Measurements from ENCODE around the gene XG.
"Not testable (repeated sequence)": the region's sequence is repeated elsewhere in the genome, so short reads cannot be mapped to it uniquely, and the experiment has no call there.

The XG gene

DNA sequence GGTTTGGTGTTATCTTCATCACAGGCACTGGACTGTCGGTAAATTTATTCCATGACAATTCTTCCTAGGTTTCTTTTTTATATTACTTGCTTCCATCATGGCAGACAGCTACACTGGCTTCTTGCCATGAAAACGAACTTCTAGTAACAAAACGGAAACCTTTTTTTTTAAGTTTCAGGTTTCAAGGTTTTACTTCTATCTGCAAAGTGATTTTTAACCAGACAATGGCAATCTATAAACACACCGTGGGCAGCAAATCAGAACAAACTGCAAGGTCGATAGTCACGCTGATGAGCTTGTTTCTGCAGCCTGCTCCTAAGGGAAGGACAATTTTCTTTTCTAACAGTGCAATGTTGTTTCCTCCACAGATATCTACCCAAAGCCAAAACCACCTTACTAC lies 29.9 kb downstream of the XG start:
- DNase-seq: no peak

- no peak for DNase-seq
Observed at GRCh38 chrX:2782171-2782570, 30.3 kb downstream of the XG start.

- no peak for DNase-seq
Observed at GRCh38 chrX:2782778-2783177, 30.9 kb downstream of the XG start.

- no peak for DNase-seq
Observed at GRCh38 chrX:2784026-2784425, 32.2 kb downstream of the XG start.

DNA sequence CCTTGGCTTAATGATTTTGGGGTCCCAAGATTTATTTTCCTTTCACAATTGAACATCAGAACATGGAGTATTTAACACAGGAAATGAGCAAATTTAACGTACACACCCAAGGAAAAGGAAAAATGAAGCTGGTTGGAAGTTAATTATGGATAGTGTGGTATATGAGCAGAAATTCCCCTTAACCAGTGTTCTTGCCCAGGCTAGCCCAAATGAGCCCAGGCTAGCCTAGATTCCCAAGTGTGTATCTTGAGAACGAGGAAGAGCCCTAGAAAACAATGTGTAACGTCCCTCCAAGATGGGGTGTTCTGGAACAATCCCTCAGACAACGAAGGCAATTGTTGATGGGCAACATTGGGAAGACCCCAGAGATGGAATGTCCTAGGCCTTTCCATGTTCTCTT lies 33.7 kb downstream of the XG start:
- no peak for DNase-seq

DNA sequence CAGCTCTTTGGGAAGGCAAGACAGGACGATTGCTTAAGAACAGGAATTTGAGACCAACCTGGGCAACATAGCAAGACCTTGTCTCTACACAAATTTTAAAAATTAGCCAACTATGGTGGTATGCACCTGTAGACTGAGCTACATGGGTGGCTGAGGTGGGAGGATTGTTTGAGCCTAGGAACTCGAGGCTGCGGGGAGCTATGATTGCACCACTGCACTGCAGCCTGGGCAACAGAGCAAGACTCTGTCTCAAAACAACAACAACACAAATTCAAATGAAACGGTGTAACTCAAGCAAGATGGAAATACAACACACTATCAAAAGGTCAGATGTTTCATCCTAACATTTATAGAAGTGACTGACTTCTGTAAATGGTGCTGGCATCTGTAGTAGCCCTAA lies 37.1 kb downstream of the XG start:
- DNase-seq: no peak

DNA sequence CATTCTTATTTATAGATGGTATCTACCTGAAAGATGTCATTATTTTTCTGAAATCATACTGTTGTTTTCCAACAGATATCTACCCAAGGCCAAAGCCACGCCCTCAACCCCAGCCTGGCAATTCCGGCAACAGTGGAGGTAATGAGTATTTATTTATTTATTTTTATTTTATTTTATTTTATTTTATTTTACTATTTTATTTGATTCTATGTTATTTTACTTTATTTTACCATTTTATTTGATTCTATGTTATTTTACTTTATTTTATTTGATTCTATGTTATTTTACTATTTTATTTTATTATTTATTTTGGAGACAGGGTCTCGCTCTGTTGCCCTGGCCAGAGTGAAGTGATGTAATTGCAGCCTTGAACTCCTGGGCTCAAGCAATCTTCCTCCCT lies 37.7 kb downstream of the XG start:
- no peak for DNase-seq

DNA sequence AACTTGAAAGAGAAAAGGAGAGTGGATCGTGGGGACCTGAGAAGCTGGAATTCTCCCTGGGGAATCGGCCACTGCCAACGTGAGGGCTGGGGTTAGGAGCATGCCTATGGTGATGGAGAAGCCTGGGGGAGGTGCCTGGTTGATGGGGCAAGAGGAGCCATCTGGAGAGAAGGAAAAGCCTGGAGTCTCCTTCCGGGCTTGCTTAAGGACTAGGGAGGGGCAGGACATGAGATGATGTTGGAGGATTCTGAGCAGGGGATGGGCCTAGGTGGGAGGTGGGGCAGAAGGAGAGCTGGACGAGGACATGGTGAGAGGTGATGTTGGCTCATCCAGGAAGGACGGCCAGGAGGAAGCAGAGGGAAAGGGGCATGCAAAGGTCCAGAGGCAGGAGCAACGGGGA lies 41.9 kb downstream of the XG start:
- DNase-seq: no peak

- no peak for DNase-seq
Observed at GRCh38 chrX:2794336-2794735, 42.5 kb downstream of the XG start.

DNA sequence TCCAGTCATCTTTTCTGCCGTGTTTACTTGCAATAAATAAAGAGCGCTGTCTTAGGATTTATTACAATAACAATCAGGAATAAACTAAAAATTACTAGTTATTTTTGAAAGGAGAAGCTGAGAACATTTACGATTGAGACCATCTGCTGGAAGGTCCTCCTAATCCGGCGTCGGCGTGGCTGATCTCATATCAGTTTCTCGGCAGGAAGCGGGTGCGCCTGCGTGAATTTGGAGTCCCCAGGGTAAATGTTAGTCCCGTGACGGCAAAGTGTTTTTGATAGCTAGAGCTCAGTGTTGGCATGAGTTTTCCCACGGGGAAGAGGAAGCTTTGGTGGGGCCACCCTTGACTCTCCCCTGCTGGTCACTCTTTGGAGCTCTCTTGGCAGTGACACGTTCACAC lies 45.0 kb downstream of the XG start:
- not testable (repeated sequence) for DNase-seq

DNA sequence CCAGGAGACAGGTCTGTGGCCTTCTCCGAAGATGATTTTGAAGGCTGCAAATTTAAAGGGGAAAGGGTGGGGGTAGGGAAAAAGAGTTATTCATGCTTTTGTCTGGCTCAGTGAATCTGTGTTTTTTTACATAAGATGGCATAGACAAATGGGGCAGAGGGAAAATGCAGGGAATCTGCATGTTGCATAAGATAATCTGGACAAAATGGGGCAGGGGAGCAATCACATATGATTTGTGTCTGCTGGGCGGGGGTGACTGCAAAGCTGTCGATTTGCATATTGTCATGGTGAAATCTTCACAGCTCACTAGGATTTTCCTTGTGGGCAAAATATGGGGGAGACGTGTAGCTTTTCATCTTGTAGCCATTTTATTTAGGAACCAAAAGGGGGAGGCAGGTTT lies 47.5 kb downstream of the XG start:
- no peak for DNase-seq

- DNase-seq: not testable (repeated sequence)
Observed at GRCh38 chrX:2799980-2800379, 48.1 kb downstream of the XG start.

- no peak for DNase-seq
Observed at GRCh38 chrX:2801223-2801622, 49.4 kb downstream of the XG start.

DNA sequence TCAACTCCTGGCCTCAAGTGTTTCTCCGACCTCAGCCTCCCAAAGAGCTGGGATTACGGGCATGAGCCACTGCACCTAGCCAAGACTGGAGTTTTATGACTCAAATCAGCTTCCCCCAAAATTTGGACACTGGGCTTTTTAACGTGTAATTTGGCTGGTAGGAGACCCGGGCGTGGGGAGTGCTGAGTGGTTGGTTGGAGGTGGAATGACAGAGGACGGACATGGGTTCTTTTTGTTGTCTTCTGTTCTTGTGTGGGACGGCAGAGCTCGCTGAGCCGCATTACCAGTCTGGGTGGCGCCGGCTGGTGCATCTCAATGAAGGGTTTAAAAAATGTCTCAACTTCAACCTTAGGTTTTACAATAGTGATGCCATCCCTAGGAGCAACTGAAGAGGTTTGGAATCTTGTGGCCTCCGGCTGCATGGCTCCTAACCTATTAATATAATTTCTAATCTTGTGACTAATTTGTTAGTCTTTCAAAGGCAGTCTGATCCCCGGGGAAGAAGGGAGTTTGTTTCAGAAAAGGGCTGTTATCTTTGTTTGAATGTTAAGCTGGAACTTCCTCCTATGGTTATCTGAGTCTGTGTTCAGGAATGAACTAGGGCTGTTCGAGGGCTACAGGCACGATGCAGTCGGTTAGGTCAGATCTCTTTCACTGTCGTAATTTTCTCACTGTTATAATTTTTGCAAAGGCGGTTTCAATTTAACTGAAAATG lies 50.7 kb downstream of the XG start:
- DNase-seq: not testable (repeated sequence)

DNA sequence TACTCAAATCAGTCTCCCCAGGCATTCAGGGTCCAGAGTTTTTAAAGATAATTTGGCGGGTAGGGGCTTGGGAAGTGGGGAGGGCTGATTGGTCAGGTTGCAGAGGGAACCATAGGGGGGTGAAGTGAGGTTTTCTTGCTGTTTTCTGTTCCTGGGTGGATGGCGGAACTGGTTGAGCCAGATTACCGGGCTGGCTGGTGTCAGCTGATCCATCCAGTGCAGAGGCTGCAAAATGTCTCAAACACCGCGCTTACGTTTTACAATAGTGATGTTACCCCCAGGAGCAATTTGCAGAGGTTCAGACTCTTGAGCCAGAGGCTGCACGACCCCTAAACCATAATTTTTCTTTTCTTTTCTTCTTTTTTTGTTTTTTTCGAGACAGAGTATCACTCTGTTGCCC lies 51.6 kb downstream of the XG start:
- not testable (repeated sequence) for DNase-seq

- not testable (repeated sequence) for DNase-seq
Observed at GRCh38 chrX:2804106-2804843, 52.4 kb downstream of the XG start.

DNA sequence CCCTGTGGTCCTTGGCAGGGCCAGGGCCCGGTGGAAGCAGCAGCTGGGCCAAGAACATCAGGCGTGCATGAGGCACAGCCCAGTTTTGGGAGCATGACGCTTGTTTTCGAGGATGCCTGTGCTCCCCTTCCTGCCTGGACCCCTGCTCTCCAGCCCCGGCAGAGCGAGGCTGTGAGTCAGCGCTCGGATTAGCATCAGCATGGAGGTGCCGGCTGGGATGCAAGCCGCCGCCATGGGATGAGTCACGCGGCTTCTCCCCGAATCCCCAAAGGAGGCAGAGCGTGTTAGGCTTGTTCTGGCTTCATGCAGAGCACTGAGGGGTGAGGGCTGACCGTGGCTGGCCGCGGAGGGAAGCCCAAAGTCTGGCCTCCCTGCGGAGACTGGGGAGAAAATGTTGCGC lies 53.0 kb downstream of the XG start:
- DNase-seq: not testable (repeated sequence)

DNA sequence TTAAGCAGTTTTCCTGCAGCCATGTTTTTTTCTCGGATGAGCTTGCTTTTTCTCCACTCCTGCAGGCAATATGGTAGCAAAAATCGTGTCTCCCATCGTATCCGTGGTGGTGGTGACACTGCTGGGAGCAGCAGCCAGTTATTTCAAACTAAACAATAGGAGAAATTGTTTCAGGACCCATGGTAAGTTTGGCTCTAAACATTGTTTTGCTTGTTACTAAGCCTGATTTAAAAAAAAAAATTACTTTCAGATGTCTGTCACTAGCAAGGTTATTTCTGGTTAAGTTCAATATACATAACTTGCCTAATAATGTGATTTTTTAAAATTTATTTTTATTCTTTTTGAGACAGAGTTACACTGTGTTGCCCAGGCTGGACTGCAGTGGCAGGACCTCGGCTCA lies 59.4 kb downstream of the XG start:
- DNase-seq: no peak

- DNase-seq: not testable (repeated sequence)
Observed at GRCh38 chrX:2812161-2812907, 60.5 kb downstream of the XG start.

- DNase-seq: no peak
Observed at GRCh38 chrX:2817036-2817435, 65.2 kb downstream of the XG start.

- DNase-seq: no peak
Observed at GRCh38 chrX:2819345-2820135, 67.7 kb downstream of the XG start.

DNA sequence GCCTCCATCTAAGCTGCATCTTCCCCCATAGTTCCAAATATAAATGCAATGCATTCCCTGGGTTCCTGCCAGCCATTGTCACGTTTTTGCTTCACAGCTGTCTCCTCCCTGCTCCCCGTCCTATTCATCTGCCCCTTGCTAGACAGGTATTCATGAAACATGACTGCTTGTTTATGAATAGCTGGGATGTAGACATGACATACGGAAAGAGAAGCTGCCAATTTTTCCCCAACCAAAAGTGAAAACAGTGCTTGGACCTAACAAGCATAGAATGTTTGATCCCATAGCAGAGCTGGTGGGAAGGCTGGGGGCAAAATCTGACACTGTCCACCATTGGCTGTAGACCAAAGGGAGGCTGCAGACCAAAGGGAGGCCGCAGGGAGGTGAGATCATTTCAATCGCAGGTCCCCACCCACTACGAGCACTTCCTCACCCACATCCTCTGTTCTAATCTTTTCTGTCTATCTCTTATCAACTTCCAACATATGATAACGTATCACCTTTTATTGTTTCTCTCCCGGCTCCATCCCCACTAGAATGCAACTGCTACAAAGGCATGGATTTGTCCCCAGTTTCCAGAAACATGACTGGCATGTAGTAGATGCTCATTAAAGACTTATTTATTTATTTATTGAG lies 68.4 kb downstream of the XG start:
- no peak for DNase-seq

All from NCI-H1694 treated with DMSO at 0.1 percent for 48 hours (cell line).